Esophagus muscularis mucosa (tissue), 3 donors: ENCODE results near the gene LCNL1.

ENCODE experiments used
- POLR2A ChIP-seq: fragments of 450-650 bp; IDR thresholded peaks from one replicate; pipeline ENCODE4 v1.6.1; 2017; ENCODE audit warnings: antibody characterized with exemption, moderate library complexity, mild to moderate bottlenecking, low read depth
- POLR2AphosphoS5 ChIP-seq, 2 donors: sonication (generic); formaldehyde crosslinking; IDR thresholded peaks; one replicate each; pipeline ENCODE4 v1.6.1; 2017; ENCODE audit warnings: antibody characterized with exemption in 2 of 2
- TF ChIP-seq, protein P1 (sequence below), 3 experiments: fragments of 200-600 bp in 2 of 3; fragments of 450-650 bp in 1 of 3; sonication (generic) in 2 of 3; IDR thresholded peaks; one replicate each; pipeline ENCODE4 v1.5.1; 2017 to 2019; ENCODE audit warnings: antibody characterized with exemption in 3 of 3, mild to moderate bottlenecking in 2 of 3, moderate library complexity in 1 of 3

DNA sequence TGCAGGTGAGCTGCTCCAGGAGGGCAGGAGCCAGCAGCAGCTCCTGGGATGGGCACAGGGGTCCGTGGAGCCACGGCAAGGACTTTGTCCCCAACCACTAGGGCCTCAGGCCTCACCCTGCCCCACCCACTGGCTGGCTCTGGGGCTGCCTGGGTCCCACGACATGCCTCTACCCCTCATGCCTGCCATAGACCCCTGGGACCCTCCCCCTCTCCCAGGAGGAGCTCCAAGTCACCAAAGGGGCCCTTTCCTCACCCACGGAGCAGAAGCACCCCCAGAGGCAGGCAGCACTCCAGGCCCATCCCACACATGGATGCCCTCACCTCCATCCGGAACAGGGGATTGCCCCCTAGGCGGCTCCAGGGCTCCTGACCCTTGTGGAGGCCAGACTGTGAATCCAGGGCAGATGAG lies 38.8 kb downstream of the LCNL1 start:
- TF ChIP-seq, protein P1, sequence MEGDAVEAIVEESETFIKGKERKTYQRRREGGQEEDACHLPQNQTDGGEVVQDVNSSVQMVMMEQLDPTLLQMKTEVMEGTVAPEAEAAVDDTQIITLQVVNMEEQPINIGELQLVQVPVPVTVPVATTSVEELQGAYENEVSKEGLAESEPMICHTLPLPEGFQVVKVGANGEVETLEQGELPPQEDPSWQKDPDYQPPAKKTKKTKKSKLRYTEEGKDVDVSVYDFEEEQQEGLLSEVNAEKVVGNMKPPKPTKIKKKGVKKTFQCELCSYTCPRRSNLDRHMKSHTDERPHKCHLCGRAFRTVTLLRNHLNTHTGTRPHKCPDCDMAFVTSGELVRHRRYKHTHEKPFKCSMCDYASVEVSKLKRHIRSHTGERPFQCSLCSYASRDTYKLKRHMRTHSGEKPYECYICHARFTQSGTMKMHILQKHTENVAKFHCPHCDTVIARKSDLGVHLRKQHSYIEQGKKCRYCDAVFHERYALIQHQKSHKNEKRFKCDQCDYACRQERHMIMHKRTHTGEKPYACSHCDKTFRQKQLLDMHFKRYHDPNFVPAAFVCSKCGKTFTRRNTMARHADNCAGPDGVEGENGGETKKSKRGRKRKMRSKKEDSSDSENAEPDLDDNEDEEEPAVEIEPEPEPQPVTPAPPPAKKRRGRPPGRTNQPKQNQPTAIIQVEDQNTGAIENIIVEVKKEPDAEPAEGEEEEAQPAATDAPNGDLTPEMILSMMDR (IDR thresholded peaks at IDR 0.05): no peak
- TF ChIP-seq POLR2A (no peak), POLR2AphosphoS5 (IDR thresholded peaks at IDR 0.05) (no peak)
